Measurements from ENCODE around the gene ZDHHC19.
"Not testable (repeated sequence)": the region's sequence is repeated elsewhere in the genome, so short reads cannot be mapped to it uniquely, and the experiment has no call there.

ZDHHC19 gene

GRCh38 chr3:196175722-196176121 is 35.5 kb downstream of the ZDHHC19 start:
- no peak for DNase-seq

- no peak for DNase-seq
Measured at GRCh38 chr3:196175116-196175625, 36.0 kb downstream of the ZDHHC19 start.

GRCh38 chr3:196174652-196175051 is 36.5 kb downstream of the ZDHHC19 start:
- DNase-seq: no peak

- not testable (repeated sequence) for DNase-seq
Measured at GRCh38 chr3:196170296-196170695, 40.9 kb downstream of the ZDHHC19 start.

- DNase-seq: no peak
Measured at GRCh38 chr3:196169836-196170240, 41.4 kb downstream of the ZDHHC19 start.

GRCh38 chr3:196168808-196169391 is 42.3 kb downstream of the ZDHHC19 start:
- DNase-seq: no peak

- DNase-seq: no peak
Measured at GRCh38 chr3:196166741-196167140, 44.5 kb downstream of the ZDHHC19 start.

GRCh38 chr3:196165850-196166249 is 45.4 kb downstream of the ZDHHC19 start:
- DNase-seq: no peak

- DNase-seq: not testable (repeated sequence)
Measured at GRCh38 chr3:196165006-196165575, 46.1 kb downstream of the ZDHHC19 start.

GRCh38 chr3:196164576-196164975 is 46.6 kb downstream of the ZDHHC19 start:
- no peak for DNase-seq

- peak in 1 of 2 experiments; percentile 10 for DNase-seq
Measured at GRCh38 chr3:196163666-196164493, 47.3 kb downstream of the ZDHHC19 start.

GRCh38 chr3:196163212-196163611 is 48.0 kb downstream of the ZDHHC19 start:
- no peak for DNase-seq

- no peak for DNase-seq
Measured at GRCh38 chr3:196162679-196163078, 48.5 kb downstream of the ZDHHC19 start.

GRCh38 chr3:196159952-196160804 is 51.0 kb downstream of the ZDHHC19 start:
- DNase-seq: no peak

GRCh38 chr3:196159526-196159925 is 51.7 kb downstream of the ZDHHC19 start:
- no peak for DNase-seq

- DNase-seq: no peak
Measured at GRCh38 chr3:196156160-196156559, 55.0 kb downstream of the ZDHHC19 start.

- no peak for DNase-seq
Measured at GRCh38 chr3:196150481-196150880, 60.7 kb downstream of the ZDHHC19 start.

- no peak for DNase-seq
Measured at GRCh38 chr3:196149831-196150301, 61.3 kb downstream of the ZDHHC19 start.

- no peak for DNase-seq
Measured at GRCh38 chr3:196149375-196149774, 61.8 kb downstream of the ZDHHC19 start.
